Effector memory CD4-positive, alpha-beta T cell (primary cell): ENCODE data around the gene GCFC2.
"Not testable (repeated sequence)": the region's sequence is repeated elsewhere in the genome, so short reads cannot be mapped to it uniquely, and the experiment has no call there.

ENCODE experiments used
- DNase-seq, 3 donors: peaks; one replicate each; pipeline ENCODE4 v3.0.0-alpha.2; 2020
- H3K27ac ChIP-seq: 2 replicates; pipeline ENCODE4 v1.7.0; 2013; ENCODE audit warnings: mild to moderate bottlenecking, low read length, moderate library complexity; ENCODE audit not compliant: insufficient read depth, poor library complexity, severe bottlenecking
- H3K27me3 ChIP-seq: replicated peaks from 2 replicates; pipeline ENCODE4 v1.7.0; 2013; ENCODE audit warnings: mild to moderate bottlenecking, low read length; ENCODE audit not compliant: insufficient read depth, control insufficient read depth, poor library complexity, severe bottlenecking
- H3K36me3 ChIP-seq: 2 replicates; pipeline ENCODE4 v1.7.0; 2013; ENCODE audit warnings: mild to moderate bottlenecking, low read length, moderate library complexity; ENCODE audit not compliant: control insufficient read depth, insufficient read depth
- H3K4me1 ChIP-seq: 2 replicates; pipeline ENCODE4 v1.7.0; 2013; ENCODE audit warnings: low read length, mild to moderate bottlenecking; ENCODE audit not compliant: control insufficient read depth, insufficient read depth, poor library complexity, severe bottlenecking
- H3K4me3 ChIP-seq: 2 replicates; pipeline ENCODE4 v1.7.0; 2013; ENCODE audit warnings: low read length, low read depth, mild to moderate bottlenecking; ENCODE audit not compliant: insufficient read depth, poor library complexity, severe bottlenecking
- H3K9me3 ChIP-seq: 2 replicates; pipeline ENCODE4 v1.7.0; 2013; ENCODE audit warnings: mild to moderate bottlenecking, low read length, moderate library complexity; ENCODE audit not compliant: control insufficient read depth

Gene GCFC2

GRCh38 chr2:75688196-75688595, 22.5 kb downstream of the GCFC2 start:
- Histone ChIP-seq H3K27me3 (no peaks in the 10 kb centered on the region), H3K4me1 (no peaks in the 10 kb centered on the region), H3K4me3 (no peak overlapping the region), H3K36me3 (peaks cover 16% of the 10 kb centered on the region), H3K27ac (no peak overlapping the region), H3K9me3 (no peaks in the 10 kb centered on the region)
- no peak for DNase-seq

GRCh38 chr2:75683430-75683829, 27.3 kb downstream of the GCFC2 start:
- DNase-seq, H3K4me1 ChIP-seq, H3K9me3 ChIP-seq, H3K36me3 ChIP-seq, H3K27ac ChIP-seq, H3K4me3 ChIP-seq, H3K27me3 ChIP-seq: not testable (repeated sequence)

GRCh38 chr2:75680402-75680801, 30.3 kb downstream of the GCFC2 start:
- no peak for DNase-seq
- Histone ChIP-seq H3K27ac (no peak overlapping the region), H3K4me3 (no peak overlapping the region), H3K9me3 (no peaks in the 10 kb centered on the region), H3K4me1 (no peaks in the 10 kb centered on the region), H3K36me3 (peaks cover 2% of the 10 kb centered on the region), H3K27me3 (no peaks in the 10 kb centered on the region)

GRCh38 chr2:75679556-75679955, 31.2 kb downstream of the GCFC2 start:
- no peaks in the 10 kb centered on the region for H3K27me3 ChIP-seq
- no peaks in the 10 kb centered on the region for H3K9me3 ChIP-seq
- no peak overlapping the region for H3K27ac ChIP-seq
- no peaks in the 10 kb centered on the region for H3K4me1 ChIP-seq
- H3K36me3 ChIP-seq = peaks cover 2% of the 10 kb centered on the region
- H3K4me3 ChIP-seq = no peak overlapping the region
- no peak for DNase-seq

GRCh38 chr2:75676464-75676863, 34.3 kb downstream of the GCFC2 start:
- DNase-seq = no peak
- no peaks in the 10 kb centered on the region for H3K4me1 ChIP-seq
- H3K36me3 ChIP-seq = peaks cover 2% of the 10 kb centered on the region
- no peak overlapping the region for H3K4me3 ChIP-seq
- H3K27ac ChIP-seq = no peak overlapping the region
- H3K9me3 ChIP-seq = no peaks in the 10 kb centered on the region
- H3K27me3 ChIP-seq = no peaks in the 10 kb centered on the region

- Histone ChIP-seq H3K9me3 (no peaks in the 10 kb centered on the region), H3K4me1 (no peaks in the 10 kb centered on the region), H3K4me3 (no peak overlapping the region), H3K36me3 (peaks cover 2% of the 10 kb centered on the region), H3K27ac (no peak overlapping the region), H3K27me3 (no peaks in the 10 kb centered on the region)
- DNase-seq = no peak
These were observed 34.8 kb downstream of the GCFC2 start for GRCh38 chr2:75675908-75676307.

- H3K36me3 ChIP-seq, H3K4me3 ChIP-seq, DNase-seq, H3K9me3 ChIP-seq, H3K27ac ChIP-seq, H3K27me3 ChIP-seq, H3K4me1 ChIP-seq: not testable (repeated sequence)
These were observed 35.3 kb downstream of the GCFC2 start for GRCh38 chr2:75675423-75675822.

- no peaks in the 10 kb centered on the region for H3K9me3 ChIP-seq
- H3K36me3 ChIP-seq = peaks cover 2% of the 10 kb centered on the region
- no peak for DNase-seq
- H3K27ac ChIP-seq = no peak overlapping the region
- H3K4me3 ChIP-seq = no peak overlapping the region
- H3K4me1 ChIP-seq = no peaks in the 10 kb centered on the region
- no peaks in the 10 kb centered on the region for H3K27me3 ChIP-seq
These were observed 42.8 kb downstream of the GCFC2 start for GRCh38 chr2:75667884-75668283.

- Histone ChIP-seq H3K27me3 (no peaks in the 10 kb centered on the region), H3K9me3 (no peaks in the 10 kb centered on the region), H3K27ac (no peak overlapping the region), H3K4me3 (no peak overlapping the region), H3K36me3 (peaks cover 7% of the 10 kb centered on the region), H3K4me1 (no peaks in the 10 kb centered on the region)
- no peak for DNase-seq
These were observed 43.8 kb downstream of the GCFC2 start for GRCh38 chr2:75666911-75667310.

GRCh38 chr2:75657798-75658197, 52.9 kb downstream of the GCFC2 start:
- no peaks in the 10 kb centered on the region for H3K27me3 ChIP-seq
- no peaks in the 10 kb centered on the region for H3K9me3 ChIP-seq
- DNase-seq = no peak
- H3K4me3 ChIP-seq = no peak overlapping the region
- H3K4me1 ChIP-seq = no peaks in the 10 kb centered on the region
- no peak overlapping the region for H3K27ac ChIP-seq
- peaks cover 51% of the 10 kb centered on the region for H3K36me3 ChIP-seq

GRCh38 chr2:75656563-75656962, 54.2 kb downstream of the GCFC2 start:
- Histone ChIP-seq H3K9me3 (no peaks in the 10 kb centered on the region), H3K27me3 (no peaks in the 10 kb centered on the region), H3K36me3 (peaks cover 55% of the 10 kb centered on the region), H3K4me1 (no peaks in the 10 kb centered on the region), H3K4me3 (no peak overlapping the region), H3K27ac (no peak overlapping the region)
- no peak for DNase-seq
